HCT116 (cell line): ENCODE data around the gene NOP14. TPM values are rescaled to one million over a fixed set of nuclear protein-coding genes. Genes with fewer than 3 reads are reported as not detected.

Source experiments
- ATAC-seq: fragments of 200-7000 bp; cut with Tn5 transposase; 2 replicates; pipeline ENCODE4 v1.9.1; 2020; ENCODE audit warnings: mild to moderate bottlenecking, moderate library complexity
- BruUV-seq: library from RNA; stranded (reverse); fragments of 400-500 nt; replicated peaks from 2 replicates; lab custom pipeline; 2021; lab: Mats Ljungman, UMichigan
- CTCF ChIA-PET: fragments of 300-600 bp; sonication (Branson Sonifier 250); formaldehyde crosslinking; loops from one replicate; lab custom pipeline; 2021; ENCODE audit warnings: antibody characterized with exemption; lab: Charles Lee
- POLR2A ChIA-PET: fragments of 300-600, 350-600 bp; sonication (Branson Sonifier 250); formaldehyde crosslinking; loops from one replicate; lab custom pipeline; 2021; ENCODE audit warnings: antibody characterized with exemption; lab: Charles Lee
- RAD21 ChIA-PET, 2 experiments: fragments of 300-600 bp; sonication (Branson Sonifier 250); formaldehyde crosslinking; loops; one replicate each; lab custom pipeline; 2023; ENCODE audit warnings: low total read pairs in 2 of 2; ENCODE audit not compliant: uncharacterized antibody in 2 of 2, unreplicated experiment in 2 of 2, low non-redundant PET in 1 of 2; lab: Charles Lee
- DNase-seq: peaks from one replicate; pipeline ENCODE4 v3.0.0-alpha.2; 2010; ENCODE audit warnings: low read depth, low spot score
- H2AFZ ChIP-seq: fragments of 200-600 bp; shearing (Covaris generic), sonication (generic); 2 replicates; pipeline ENCODE4 v1.6.1; 2017; ENCODE audit warnings: low read depth, mixed run types, mixed read lengths, antibody characterized with exemption, low read length; ENCODE audit not compliant: poor library complexity, severe bottlenecking
- H3K27ac ChIP-seq: 2 replicates; pipeline ENCODE4 v1.5.1; 2012; ENCODE audit warnings: low read depth, low read length
- H3K27me3 ChIP-seq: fragments of 200-600 bp; sonication (generic); 2 replicates; pipeline ENCODE4 v1.6.1; 2016; ENCODE audit warnings: mixed run types, low read length, mixed read lengths; ENCODE audit not compliant: insufficient read depth
- H3K36me3 ChIP-seq, 2 experiments: fragments of 200-500 bp in 1 of 2; fragments of 200-600 bp in 1 of 2; sonication (Bioruptor generic) in 1 of 2; sonication (generic) in 1 of 2; 2 replicates each; pipeline versions ENCODE4 v1.5.1 to v1.6.1; 2014 to 2016; ENCODE audit warnings: low read length in 2 of 2, inconsistent platforms in 1 of 2, mixed read lengths in 1 of 2, mixed run types in 1 of 2; ENCODE audit not compliant: insufficient read depth in 2 of 2, control insufficient read depth in 1 of 2
- H3K4me1 ChIP-seq, 2 experiments: fragments of 200-600 bp in 1 of 2; sonication (generic) in 1 of 2; 2 replicates each; pipeline versions ENCODE4 v1.5.1 to v1.6.1; 2012 to 2017; ENCODE audit warnings: low read length in 2 of 2, inconsistent platforms in 1 of 2, mild to moderate bottlenecking in 1 of 2, mixed read lengths in 1 of 2, mixed run types in 1 of 2, moderate library complexity in 1 of 2; ENCODE audit not compliant: insufficient read depth in 2 of 2, control insufficient read depth in 1 of 2
- H3K4me2 ChIP-seq: fragments of 200-600 bp; sonication (generic); 2 replicates; pipeline ENCODE4 v1.6.1; 2017; ENCODE audit warnings: mixed run types, low read length, mixed read lengths
- H3K4me3 ChIP-seq, 2 experiments: fragments of 200-600 bp in 1 of 2; sonication (generic) in 1 of 2; replicated peaks in 1 of 2; 2 replicates each; pipeline ENCODE4 v1.5.1; 2011 to 2016; ENCODE audit warnings: low read length in 2 of 2, control low read depth in 1 of 2, low read depth in 1 of 2, mild to moderate bottlenecking in 1 of 2, mixed read lengths in 1 of 2, mixed run types in 1 of 2
- H3K79me2 ChIP-seq: fragments of 200-600 bp; sonication (generic); 2 replicates; pipeline ENCODE4 v1.6.1; 2017; ENCODE audit warnings: mild to moderate bottlenecking, mixed run types, low read length, moderate library complexity, mixed read lengths; ENCODE audit not compliant: insufficient read depth
- H3K9ac ChIP-seq: fragments of 200-600 bp; sonication (generic); 2 replicates; pipeline ENCODE4 v1.6.1; 2016; ENCODE audit warnings: low read length, mixed read lengths
- H3K9me2 ChIP-seq: fragments of 200-600 bp; sonication (generic), shearing (Covaris generic); 2 replicates; pipeline ENCODE4 v1.6.1; 2017; ENCODE audit warnings: mixed run types, mild to moderate bottlenecking, moderate library complexity; ENCODE audit not compliant: insufficient read depth
- H3K9me3 ChIP-seq, 2 experiments: fragments of 200-500 bp in 1 of 2; fragments of 200-600 bp in 1 of 2; sonication (Bioruptor generic) in 1 of 2; sonication (generic) in 1 of 2; 2 replicates each; pipeline ENCODE4 v1.6.1; 2014 to 2017; ENCODE audit warnings: low read length in 2 of 2, mixed read lengths in 2 of 2, inconsistent platforms in 1 of 2, low read depth in 1 of 2, mild to moderate bottlenecking in 1 of 2, mixed run types in 1 of 2, moderate library complexity in 1 of 2; ENCODE audit not compliant: control insufficient read depth in 1 of 2, insufficient read depth in 1 of 2
- H4K20me1 ChIP-seq: fragments of 200-600 bp; sonication (generic), shearing (Covaris generic); 2 replicates; pipeline ENCODE4 v1.6.1; 2017; ENCODE audit warnings: mixed run types, mild to moderate bottlenecking, moderate library complexity; ENCODE audit not compliant: insufficient read depth
- EZH2phosphoT487 ChIP-seq: fragments of 200-600 bp; IDR thresholded peaks from 2 replicates; pipeline ENCODE4 v1.6.1; 2018; ENCODE audit warnings: antibody characterized with exemption, borderline replicate concordance
- JUND ChIP-seq: IDR thresholded peaks from 2 replicates; pipeline ENCODE4 v1.6.1; 2012
- ZBTB33 ChIP-seq: IDR thresholded peaks from 2 replicates; pipeline ENCODE4 v1.6.1; 2011; ENCODE audit warnings: mild to moderate bottlenecking, low read length, moderate library complexity; ENCODE audit not compliant: insufficient replicate concordance; ENCODE audit errors: extremely low read depth
- intact Hi-C: fragments of 100-400 bp; cut with micrococcal nuclease; formaldehyde crosslinking; loops from 2 replicates; pipeline ENCODE4 v1.10.0; 2022
- total RNA-seq: library from RNA; stranded (reverse); gene quantifications from one replicate; pipeline ENCODE4 v1.2.1, GENCODE V29; 2021; ENCODE audit not compliant: unreplicated experiment

NOP14 gene
- total RNA-seq, 1 experiment from 2014 or later, result 67.3 TPM

GRCh38 chr4:2888886-2889285, 74.3 kb downstream of the NOP14 start:
- CTCF ChIA-PET, result no interaction called here
- peaks cover 6 to 14% of the 10 kb centered on the region in 2 experiments; a peak in 3 of 4 replicates for H3K36me3 ChIP-seq
- no peak overlapping the region for H3K27ac ChIP-seq
- DNase-seq, result no peak
- no peak for ATAC-seq
- H3K9me3 ChIP-seq, result no peaks in the 10 kb centered on the region
- no peaks in the 10 kb centered on the region for H3K79me2 ChIP-seq
- no TSS peak for BruUV-seq
- H3K4me2 ChIP-seq, result no peak overlapping the region
- H3K4me3 ChIP-seq, result no peak overlapping the region
- TF ChIP-seq JUND, result no peak
- TF ChIP-seq ZBTB33, result no peak
- no peak for TF ChIP-seq EZH2phosphoT487
- TF ChIP-seq, all 23 proteins: peak for 0
- Histone ChIP-seq H2AFZ (no peak overlapping the region), H4K20me1 (0 out of 2 replicates have a peak, but pooled peaks cover 3% of the 10 kb centered on the region), H3K9me2 (no peaks in the 10 kb centered on the region), H3K4me1 (no peaks in the 10 kb centered on the region), H3K27me3 (no peaks in the 10 kb centered on the region), H3K9ac (no peak overlapping the region)
- POLR2A ChIA-PET, result no interaction called here
- RAD21 ChIA-PET, result no interaction called here
- intact Hi-C loops, result no loop called here

Other genes starting within 250 kb of the NOP14 start
- 41.0 TPM for gene TNIP2, start 207.1 kb downstream of the NOP14 start, total RNA-seq
- gene SH3BP2, start 170.3 kb downstream of the NOP14 start, total RNA-seq, result 52.8 TPM
- gene ADD1, start 119.6 kb downstream of the NOP14 start, total RNA-seq, result 139 TPM
- 4.2 TPM for gene GRK4, start 165 bp upstream of the NOP14 start, total RNA-seq
- not detected for gene HTT-AS, start 111.1 kb upstream of the NOP14 start, total RNA-seq
- gene HTT, start 111.3 kb upstream of the NOP14 start, total RNA-seq, result 37.4 TPM